ENCODE data around the gene VTI1A. TPM values are rescaled to one million over a fixed set of nuclear protein-coding genes. Genes with fewer than 3 reads are reported as not detected.

VTI1A gene
- total and polyA plus RNA-seq, 2 of the 4 experiments (the other 2 are of a cell fraction), result 9.7 to 24.9 TPM

DNA sequence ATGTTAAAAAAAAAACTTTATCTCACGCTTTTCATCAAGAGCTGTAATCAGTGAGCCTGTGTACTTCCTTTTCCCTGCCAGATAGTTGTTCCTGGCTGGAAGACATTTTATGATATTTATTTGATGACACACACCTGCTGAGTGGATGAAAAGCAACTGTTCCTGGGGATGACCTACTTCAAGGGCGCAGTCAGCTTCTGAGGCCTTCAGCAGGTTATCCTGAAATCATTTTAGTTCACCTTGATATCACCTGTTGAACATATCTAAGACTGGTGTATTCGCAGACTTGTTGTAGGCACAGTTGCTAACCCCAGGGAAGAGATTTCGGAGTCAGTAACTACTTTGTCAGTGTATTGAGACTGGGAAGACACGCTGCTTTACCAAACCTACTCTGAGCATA is 268.6 kb downstream of the VTI1A start:
- no peak overlapping the region; a peak in 1 of 4 replicates for H4K8ac ChIP-seq (ENCODE audit: low read depth in 2 of 2, low read length in 2 of 2)
- no peak overlapping the region for H3K4me2 ChIP-seq (ENCODE audit: low read depth, low read length)
- no peak overlapping the region for H2AK5ac ChIP-seq (ENCODE audit: low read depth, low read length)
- no peak overlapping the region for H3K27ac ChIP-seq (ENCODE audit: insufficient read depth, low read length)
- ATAC-seq (ENCODE audit: low read depth), result no peak
- peak overlapping the region; percentile 45 for H2BK5ac ChIP-seq (ENCODE audit: low read depth, low read length, poor library complexity, severe bottlenecking)
- no peak overlapping the region for H3K9ac ChIP-seq (ENCODE audit: low read depth, low read length)
- peak overlapping the region; percentile 3; the same call in 1 of the 2 replicates for H2BK20ac ChIP-seq (ENCODE audit: low read depth, low read length)
- no peaks in the 10 kb centered on the region for H3K9me3 ChIP-seq (ENCODE audit: control insufficient read depth, insufficient read depth, low read length)
- H3K14ac ChIP-seq (replicated peaks; ENCODE audit: low read depth, low read length), result no peak overlapping the region
- H3K4me1 ChIP-seq (ENCODE audit: control insufficient read depth, insufficient read depth, low read length), result peaks cover 10% of the 10 kb centered on the region
- no peak overlapping the region for H2BK120ac ChIP-seq (ENCODE audit: low read depth, low read length)
- H3K4me3 ChIP-seq (ENCODE audit: insufficient read depth, low read depth, low read length), result no peak overlapping the region
- WGBS, 2 experiments (ENCODE audit: extremely low coverage in 2 of 2, insufficient read length in 1 of 2), result no CpG with 5 or more reads among the region's 5 CpGs
- no peak overlapping the region for H3K23ac ChIP-seq (ENCODE audit: low read depth, low read length)
- H3K18ac ChIP-seq (ENCODE audit: low read depth, low read length), result peak overlapping the region; percentile 1; the same call in 1 of the 2 replicates
- H4K20me1 ChIP-seq (ENCODE audit: insufficient read depth, low read length), result no peaks in the 10 kb centered on the region
- CTCF ChIA-PET, result no interaction called here
- in situ Hi-C loops (cut with MboI; ENCODE audit: low sequenced_read_pairs) (loop anchor here (25.0 kb wide), 1 partner anchor 672 kb away; no protein-coding TSS in a partner anchor), intact Hi-C loops (cut with micrococcal nuclease) (no loop called here), dilution Hi-C loops (cut with HindIII; ENCODE audit: low sequenced_read_pairs, unreplicated experiment) (no loop called here)
- H4K5ac ChIP-seq (ENCODE audit: low read depth, low read length), result no peak overlapping the region
- BruUV-seq (replicated peaks), result no TSS peak
- no peaks in the 10 kb centered on the region for H3K36me3 ChIP-seq (ENCODE audit: control insufficient read depth, insufficient read depth, low read length)
- H3K79me1 ChIP-seq (ENCODE audit: low read depth in 1 of 2, low read length in 2 of 2), result no peaks in the 10 kb centered on the region
- H4K91ac ChIP-seq (ENCODE audit: insufficient read depth, low read depth, low read length), result no peak overlapping the region
- no peak overlapping the region for H2BK15ac ChIP-seq (ENCODE audit: low read depth, low read length)
- POLR2A ChIA-PET (ENCODE audit: unreplicated experiment), result no interaction called here
- no peaks in the 10 kb centered on the region for H3K27me3 ChIP-seq (ENCODE audit: control insufficient read depth, insufficient read depth, low read length)
- DNase-seq, result no peak
- H3K56ac ChIP-seq (ENCODE audit: extremely low read depth, insufficient read depth, low read length), result no peak overlapping the region
- TF ChIP-seq, protein P1, sequence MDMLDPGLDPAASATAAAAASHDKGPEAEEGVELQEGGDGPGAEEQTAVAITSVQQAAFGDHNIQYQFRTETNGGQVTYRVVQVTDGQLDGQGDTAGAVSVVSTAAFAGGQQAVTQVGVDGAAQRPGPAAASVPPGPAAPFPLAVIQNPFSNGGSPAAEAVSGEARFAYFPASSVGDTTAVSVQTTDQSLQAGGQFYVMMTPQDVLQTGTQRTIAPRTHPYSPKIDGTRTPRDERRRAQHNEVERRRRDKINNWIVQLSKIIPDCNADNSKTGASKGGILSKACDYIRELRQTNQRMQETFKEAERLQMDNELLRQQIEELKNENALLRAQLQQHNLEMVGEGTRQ (IDR thresholded peaks at IDR 0.05; ENCODE audit: low read depth, low read length), result no peak
- TF ChIP-seq, protein P2, sequence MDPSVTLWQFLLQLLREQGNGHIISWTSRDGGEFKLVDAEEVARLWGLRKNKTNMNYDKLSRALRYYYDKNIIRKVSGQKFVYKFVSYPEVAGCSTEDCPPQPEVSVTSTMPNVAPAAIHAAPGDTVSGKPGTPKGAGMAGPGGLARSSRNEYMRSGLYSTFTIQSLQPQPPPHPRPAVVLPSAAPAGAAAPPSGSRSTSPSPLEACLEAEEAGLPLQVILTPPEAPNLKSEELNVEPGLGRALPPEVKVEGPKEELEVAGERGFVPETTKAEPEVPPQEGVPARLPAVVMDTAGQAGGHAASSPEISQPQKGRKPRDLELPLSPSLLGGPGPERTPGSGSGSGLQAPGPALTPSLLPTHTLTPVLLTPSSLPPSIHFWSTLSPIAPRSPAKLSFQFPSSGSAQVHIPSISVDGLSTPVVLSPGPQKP (IDR thresholded peaks at IDR 0.05; ENCODE audit: borderline replicate concordance, low read depth, low read length), result no peak
- no peak for TF ChIP-seq BHLHE40 (IDR thresholded peaks at IDR 0.05; ENCODE audit: low read depth, low read length)
- TF ChIP-seq MXI1 (IDR thresholded peaks at IDR 0.05; ENCODE audit: borderline replicate concordance, low read depth, low read length), result no peak
- TF ChIP-seq FOS (IDR thresholded peaks at IDR 0.05; ENCODE audit: low read depth, low read length), result no peak
- no peak for TF ChIP-seq NFE2L2 (IDR thresholded peaks at IDR 0.05; ENCODE audit: low read depth, low read length)
- no peak for TF ChIP-seq RAD21 (IDR thresholded peaks at IDR 0.05; ENCODE audit: low read length)
- TF ChIP-seq RCOR1 (IDR thresholded peaks at IDR 0.05; ENCODE audit: insufficient replicate concordance, low read length), result no peak
- TF ChIP-seq MAZ (IDR thresholded peaks at IDR 0.05; ENCODE audit: borderline replicate concordance, low read depth, low read length), result no peak
- TF ChIP-seq, protein P3, sequence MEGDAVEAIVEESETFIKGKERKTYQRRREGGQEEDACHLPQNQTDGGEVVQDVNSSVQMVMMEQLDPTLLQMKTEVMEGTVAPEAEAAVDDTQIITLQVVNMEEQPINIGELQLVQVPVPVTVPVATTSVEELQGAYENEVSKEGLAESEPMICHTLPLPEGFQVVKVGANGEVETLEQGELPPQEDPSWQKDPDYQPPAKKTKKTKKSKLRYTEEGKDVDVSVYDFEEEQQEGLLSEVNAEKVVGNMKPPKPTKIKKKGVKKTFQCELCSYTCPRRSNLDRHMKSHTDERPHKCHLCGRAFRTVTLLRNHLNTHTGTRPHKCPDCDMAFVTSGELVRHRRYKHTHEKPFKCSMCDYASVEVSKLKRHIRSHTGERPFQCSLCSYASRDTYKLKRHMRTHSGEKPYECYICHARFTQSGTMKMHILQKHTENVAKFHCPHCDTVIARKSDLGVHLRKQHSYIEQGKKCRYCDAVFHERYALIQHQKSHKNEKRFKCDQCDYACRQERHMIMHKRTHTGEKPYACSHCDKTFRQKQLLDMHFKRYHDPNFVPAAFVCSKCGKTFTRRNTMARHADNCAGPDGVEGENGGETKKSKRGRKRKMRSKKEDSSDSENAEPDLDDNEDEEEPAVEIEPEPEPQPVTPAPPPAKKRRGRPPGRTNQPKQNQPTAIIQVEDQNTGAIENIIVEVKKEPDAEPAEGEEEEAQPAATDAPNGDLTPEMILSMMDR (conservative IDR thresholded peaks at IDR 0.05; ENCODE audit: low read depth, low read length), result no peak
- no peak overlapping the region for H3K4ac ChIP-seq (ENCODE audit: low read depth, low read length)
- no peak overlapping the region for H2AFZ ChIP-seq (replicated peaks; ENCODE audit: low read length, poor library complexity)
- H2AK9ac ChIP-seq (replicated peaks; ENCODE audit: low read depth, low read length, poor library complexity), result no peak overlapping the region
- H3K9me1 ChIP-seq (ENCODE audit: insufficient read depth, low read length), result 0 out of 2 replicates have a peak, but pooled peaks cover 7% of the 10 kb centered on the region

Measured in IMR-90 (cell line).